GM18502 (cell line): ENCODE measurements around the gene NFATC4.
"Not testable (repeated sequence)": the region's sequence is repeated elsewhere in the genome, so short reads cannot be mapped to it uniquely, and the experiment has no call there.

ENCODE experiments used
- ATAC-seq: cut with Tn5 transposase; IDR thresholded peaks from one replicate; pipeline ENCODE4 v1.9.1; 2021; ENCODE audit warnings: mild to moderate bottlenecking; ENCODE audit not compliant: unreplicated experiment, poor library complexity

The NFATC4 gene

GRCh38 chr14:24367514-24368211 lies at the start of gene NFATC4:
TSS of gene NFATC4 (plus strand) at chr14:24368184. CDS start at chr14:24368341, 157 bp downstream.
- ATAC-seq = peak; percentile 19

GRCh38 chr14:24321212-24321975 lies 46.6 kb upstream of the NFATC4 start:
- no peak for ATAC-seq

GRCh38 chr14:24322672-24323071 lies 45.3 kb upstream of the NFATC4 start:
- no peak for ATAC-seq

- ATAC-seq = no peak
These were observed 44.6 kb upstream of the NFATC4 start for GRCh38 chr14:24323341-24323740.

GRCh38 chr14:24324024-24324423 lies 44.0 kb upstream of the NFATC4 start:
- no peak for ATAC-seq

GRCh38 chr14:24325041-24325530 lies 42.9 kb upstream of the NFATC4 start:
- ATAC-seq = no peak

- ATAC-seq = no peak
These were observed 42.0 kb upstream of the NFATC4 start for GRCh38 chr14:24325963-24326362.

- no peak for ATAC-seq
These were observed 40.7 kb upstream of the NFATC4 start for GRCh38 chr14:24327303-24327702.

GRCh38 chr14:24327914-24328313 lies 40.1 kb upstream of the NFATC4 start:
- ATAC-seq = not testable (repeated sequence)

- ATAC-seq = no peak
These were observed 38.8 kb upstream of the NFATC4 start for GRCh38 chr14:24329073-24329663.

- ATAC-seq = no peak
These were observed 38.2 kb upstream of the NFATC4 start for GRCh38 chr14:24329736-24330135.

- ATAC-seq = no peak
These were observed 36.9 kb upstream of the NFATC4 start for GRCh38 chr14:24330973-24331674.

- ATAC-seq = no peak
These were observed 36.2 kb upstream of the NFATC4 start for GRCh38 chr14:24331731-24332267.

GRCh38 chr14:24332268-24332993 lies 35.6 kb upstream of the NFATC4 start:
- ATAC-seq = peak; percentile 89

- no peak for ATAC-seq
These were observed 33.3 kb upstream of the NFATC4 start, which contains the start of gene ADCY4 for GRCh38 chr14:24334431-24335291. TSS of gene ADCY4 (minus strand) at chr14:24335071. CDS start at chr14:24334652, 419 bp downstream.

- ATAC-seq = no peak
These were observed 32.4 kb upstream of the NFATC4 start for GRCh38 chr14:24335461-24336171.

- ATAC-seq = no peak
These were observed 30.7 kb upstream of the NFATC4 start for GRCh38 chr14:24337144-24337823.

GRCh38 chr14:24337824-24338175 lies 30.2 kb upstream of the NFATC4 start:
- ATAC-seq = no peak
